HG02642 (cell line): ENCODE results near the gene MAP7D1.
A peak's percentile ranks its signal among the peaks of the same experiment; 100 is the strongest.
"Not testable (repeated sequence)": the region's sequence is repeated elsewhere in the genome, so short reads cannot be mapped to it uniquely, and the experiment has no call there.

ENCODE experiments used
- ATAC-seq: cut with Tn5 transposase; IDR thresholded peaks from one replicate; pipeline ENCODE4 v1.9.1; 2021; ENCODE audit warnings: mild to moderate bottlenecking; ENCODE audit not compliant: unreplicated experiment, poor library complexity

MAP7D1 gene

GRCh38 chr1:36224537-36225282 lies 68.8 kb downstream of the MAP7D1 start:
- ATAC-seq, result peak; percentile 66

- no peak for ATAC-seq
Measured at GRCh38 chr1:36225283-36225899, 69.4 kb downstream of the MAP7D1 start.

GRCh38 chr1:36230279-36230678 lies 74.3 kb downstream of the MAP7D1 start:
- ATAC-seq, result not testable (repeated sequence)
